GM19397 (cell line): ENCODE data around the gene GKN1.

ENCODE experiments used
- ATAC-seq: cut with Tn5 transposase; IDR thresholded peaks from one replicate; pipeline ENCODE4 v1.9.1; 2021; ENCODE audit warnings: mild to moderate bottlenecking, moderate library complexity; ENCODE audit not compliant: unreplicated experiment

GKN1 gene

GRCh38 chr2:69001879-69002278, 27.4 kb downstream of the GKN1 start:
- no peak for ATAC-seq

DNA sequence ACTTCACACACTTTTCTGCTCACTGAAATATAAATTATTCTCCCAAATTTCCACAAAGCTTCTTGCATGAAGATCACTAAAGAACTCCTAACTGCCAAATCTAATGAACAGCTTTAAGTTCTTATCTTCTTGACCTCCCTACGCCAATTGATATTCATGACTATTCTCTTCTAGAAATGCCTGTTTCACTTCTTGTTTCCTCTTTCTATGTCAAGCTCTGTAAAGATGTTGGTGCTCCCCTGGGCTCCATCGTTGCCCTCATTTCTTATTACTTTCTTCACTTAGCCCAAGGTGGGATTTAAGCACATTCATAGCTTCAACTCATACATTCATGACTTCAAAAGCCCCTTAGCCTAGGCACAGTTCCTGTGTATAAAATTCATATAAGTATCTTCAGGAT, 29.3 kb downstream of the GKN1 start:
- no peak for ATAC-seq

- no peak for ATAC-seq
Measured at GRCh38 chr2:69007169-69007568, 32.7 kb downstream of the GKN1 start.

DNA sequence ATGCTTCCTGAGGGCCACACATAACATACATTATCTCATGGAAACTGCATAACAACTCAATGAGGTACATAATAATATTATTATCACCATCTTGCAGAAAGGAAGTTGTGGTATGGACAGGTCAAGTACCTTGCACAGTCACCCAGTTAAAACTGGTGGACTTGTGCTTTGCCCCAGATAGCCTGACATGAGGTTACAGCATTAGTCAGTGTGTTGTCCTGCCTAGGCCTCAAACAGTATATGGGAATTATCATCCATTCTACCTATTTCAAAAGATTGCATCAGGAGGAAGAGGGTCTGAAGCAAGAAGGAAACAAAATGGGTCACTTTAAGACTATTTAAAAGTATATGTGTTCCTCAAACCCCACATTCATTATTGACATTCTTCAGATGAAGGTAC, 33.2 kb downstream of the GKN1 start:
- no peak for ATAC-seq

DNA sequence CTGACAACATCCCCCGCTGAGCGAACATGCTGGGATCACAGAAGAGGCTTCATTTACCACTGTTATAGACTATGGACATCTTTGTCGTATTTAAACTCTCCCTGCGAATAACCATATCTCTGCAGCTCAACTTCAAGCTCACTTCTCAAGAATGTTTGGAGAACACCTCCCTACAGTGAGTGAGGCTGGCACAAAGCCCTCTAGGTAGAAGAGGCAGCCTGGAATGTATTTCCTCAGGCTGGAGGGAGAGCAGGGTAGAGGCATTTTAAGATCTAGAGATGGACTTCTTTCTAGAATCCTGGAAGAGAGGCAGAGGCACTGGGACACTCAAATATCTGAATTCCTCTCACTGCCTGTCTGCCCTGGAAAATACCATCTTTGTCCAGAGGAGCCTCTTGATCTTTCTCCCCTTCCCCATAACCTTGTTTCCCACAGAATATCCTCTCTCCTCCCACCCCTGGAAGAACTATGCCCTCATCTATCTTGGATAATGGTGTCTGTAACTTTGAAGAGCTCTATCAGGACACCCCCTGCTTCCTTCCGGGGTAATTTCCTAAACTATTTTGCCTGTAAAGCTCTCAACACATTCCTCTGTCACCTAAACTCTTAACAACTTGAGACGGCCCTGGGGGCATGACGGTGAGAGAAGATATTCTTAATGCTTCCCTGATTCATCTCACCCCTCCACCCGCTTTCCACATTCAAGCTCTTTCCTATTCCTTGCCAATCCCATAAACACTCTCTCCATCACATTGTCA, 36.2 kb downstream of the GKN1 start:
- ATAC-seq, result no peak

- ATAC-seq, result no peak
Measured at GRCh38 chr2:69011611-69012157, 37.2 kb downstream of the GKN1 start.

DNA sequence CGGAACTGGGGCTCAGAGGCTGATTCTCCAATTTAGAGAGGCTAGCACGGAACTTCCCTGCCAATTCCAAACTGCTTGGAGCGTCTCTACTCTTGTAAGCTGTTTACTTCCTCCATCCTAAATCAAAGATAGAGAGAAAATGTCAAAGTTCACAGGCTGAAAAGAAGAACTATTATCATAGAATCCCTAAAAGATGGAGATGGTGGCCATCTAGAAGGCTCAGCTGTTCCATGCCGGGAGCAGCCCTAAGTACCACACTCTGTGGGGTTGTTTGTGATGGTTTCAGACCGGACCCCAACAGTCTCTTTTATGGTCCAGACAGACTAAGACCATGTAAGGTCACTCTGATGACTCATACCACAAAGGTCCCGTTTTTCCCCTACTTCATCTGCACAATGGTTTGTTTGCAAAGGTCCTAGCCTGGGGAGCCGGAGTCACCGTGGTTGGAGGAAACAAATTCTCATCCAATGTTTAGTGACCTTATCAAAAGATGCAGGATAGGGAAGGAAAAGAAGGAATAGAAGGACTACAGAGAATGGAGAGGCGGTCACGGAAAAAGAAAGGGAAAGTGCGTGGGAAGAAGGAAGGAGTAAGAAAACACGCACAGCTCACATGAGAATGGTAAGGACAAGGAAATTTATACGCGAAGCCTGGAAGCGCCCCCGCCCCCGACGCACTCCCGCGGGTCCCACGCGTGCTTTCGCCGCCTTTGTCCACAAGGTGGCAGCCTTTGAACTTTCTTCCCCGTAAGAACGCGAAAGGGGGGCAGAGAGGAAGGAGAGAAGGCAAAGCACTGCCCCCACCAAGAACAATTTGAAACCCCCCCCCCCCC, 38.1 kb downstream of the GKN1 start:
- ATAC-seq, result no peak

DNA sequence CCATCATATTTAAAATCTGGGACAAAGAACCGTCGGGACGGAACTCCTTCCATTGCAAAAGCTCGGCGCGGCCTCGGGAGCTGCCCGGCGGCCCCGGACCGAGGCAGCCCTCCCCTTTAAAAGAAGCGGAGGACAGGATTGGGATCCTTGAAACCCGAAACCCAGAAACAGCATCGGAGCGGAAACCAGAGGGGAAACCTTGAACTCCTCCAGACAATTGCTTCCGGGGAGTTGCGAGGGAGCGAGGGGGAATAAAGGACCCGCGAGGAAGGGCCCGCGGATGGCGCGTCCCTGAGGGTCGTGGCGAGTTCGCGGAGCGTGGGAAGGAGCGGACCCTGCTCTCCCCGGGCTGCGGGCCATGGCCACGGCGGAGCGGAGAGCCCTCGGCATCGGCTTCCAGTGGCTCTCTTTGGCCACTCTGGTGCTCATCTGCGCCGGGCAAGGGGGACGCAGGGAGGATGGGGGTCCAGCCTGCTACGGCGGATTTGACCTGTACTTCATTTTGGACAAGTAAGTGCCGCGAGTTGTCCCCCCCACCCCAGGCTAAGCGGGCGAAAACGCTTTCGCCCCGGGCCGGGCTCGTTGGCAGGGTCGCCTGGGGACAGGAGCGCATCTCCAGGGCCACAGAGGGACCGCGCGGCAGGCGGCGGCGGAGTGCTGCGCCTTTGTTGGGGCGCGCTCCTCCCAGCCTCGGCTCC, 38.9 kb downstream of the GKN1 start, which contains the start of gene ANTXR1:
ANTXR1 (plus strand) TSS at position 38 of the 698 bp plus-strand sequence; CDS start at position 359, 321 bp downstream.
- ATAC-seq, result no peak

DNA sequence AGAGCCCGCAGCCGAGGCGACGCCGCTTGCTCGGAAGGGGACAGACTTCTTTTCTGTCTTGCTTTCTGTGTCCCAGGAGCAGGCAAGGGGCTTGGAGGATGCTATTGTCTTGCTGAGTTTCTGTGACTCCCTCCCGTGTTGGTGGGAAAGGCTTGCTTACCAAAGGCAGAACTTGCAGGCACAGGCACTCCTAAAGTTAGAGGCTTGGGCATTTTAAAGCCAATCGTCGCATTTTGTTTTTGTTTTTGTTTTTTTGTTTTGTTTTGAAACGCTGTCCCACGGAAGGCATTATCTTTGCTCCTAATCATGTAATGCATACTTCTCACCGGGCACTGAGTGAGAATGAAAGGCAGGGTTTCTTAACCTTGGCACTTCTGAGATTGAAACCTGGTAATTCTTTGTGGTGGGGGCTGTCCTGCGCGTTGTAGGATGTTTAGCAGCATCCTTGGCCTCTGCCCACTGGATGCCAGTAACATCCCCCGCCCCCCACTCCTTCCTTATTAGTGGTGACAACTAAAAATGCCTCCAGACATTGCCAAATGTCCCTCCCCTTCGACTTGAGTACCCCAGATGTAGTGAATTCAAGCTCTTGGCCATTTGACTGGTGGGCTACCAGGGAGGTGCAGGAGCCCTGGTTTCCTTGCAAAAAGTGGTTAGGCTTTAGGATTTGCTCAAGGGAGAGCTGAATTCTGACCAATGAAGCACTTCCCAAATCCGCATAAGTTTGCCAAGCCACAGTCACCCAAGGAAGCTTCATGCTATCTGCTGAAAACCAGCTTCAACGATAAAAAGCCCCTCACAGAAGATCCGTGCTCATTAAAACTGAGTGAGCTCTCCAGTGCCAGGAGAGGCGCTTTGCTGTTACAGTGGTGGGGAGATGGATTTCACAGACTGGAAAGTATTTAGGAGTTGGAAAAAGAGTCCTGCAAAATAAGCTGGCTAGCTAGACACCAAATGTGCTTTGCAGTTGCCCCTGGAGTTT, 39.7 kb downstream of the GKN1 start:
- no peak for ATAC-seq

GRCh38 chr2:69017080-69017479, 42.6 kb downstream of the GKN1 start:
- no peak for ATAC-seq

- no peak for ATAC-seq
Measured at GRCh38 chr2:69017835-69018234, 43.4 kb downstream of the GKN1 start.

- ATAC-seq, result no peak
Measured at GRCh38 chr2:69018678-69019095, 44.3 kb downstream of the GKN1 start.

DNA sequence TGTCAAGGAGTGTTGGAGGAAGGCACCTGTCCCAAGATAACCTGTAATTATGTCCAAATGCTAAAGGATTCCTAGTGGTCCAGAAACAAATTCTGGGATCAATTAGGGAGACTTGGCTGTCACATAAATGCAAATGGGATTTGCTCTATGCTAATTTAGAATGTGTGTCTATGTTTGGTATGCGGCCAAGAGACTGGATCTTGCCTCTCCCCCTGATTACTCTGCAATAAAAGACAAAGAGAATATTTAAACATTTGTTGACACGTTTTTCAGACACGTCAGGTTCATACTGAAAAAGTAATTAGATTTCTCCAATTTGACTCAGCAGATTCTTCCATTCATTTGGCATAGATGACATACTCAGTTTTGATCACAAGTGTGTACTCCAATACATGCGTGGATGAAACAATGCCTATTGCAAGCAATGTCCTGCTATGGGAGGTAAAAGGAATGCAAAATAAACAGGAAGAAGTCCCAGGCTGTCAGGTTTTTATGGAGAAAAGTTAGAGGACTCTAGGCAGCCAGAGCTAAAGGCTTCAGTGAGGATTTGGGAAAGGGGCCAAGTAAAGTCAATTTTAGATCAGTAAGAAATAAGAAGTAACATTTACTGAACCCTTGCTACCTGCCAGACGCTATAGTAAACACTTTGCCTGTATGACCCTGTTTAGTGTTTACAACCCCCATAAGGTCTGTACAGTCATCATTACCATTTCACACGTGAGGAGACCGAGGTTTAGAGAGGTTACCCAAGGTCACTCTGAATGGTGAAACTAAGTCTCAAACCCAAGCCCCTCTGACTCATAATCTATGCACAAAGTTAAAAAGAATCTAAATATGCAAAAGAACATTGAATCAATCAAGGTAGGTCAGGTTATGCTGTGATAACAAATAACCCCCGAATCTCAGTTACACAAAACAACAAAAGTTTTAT, 46.3 kb downstream of the GKN1 start:
- no peak for ATAC-seq

DNA sequence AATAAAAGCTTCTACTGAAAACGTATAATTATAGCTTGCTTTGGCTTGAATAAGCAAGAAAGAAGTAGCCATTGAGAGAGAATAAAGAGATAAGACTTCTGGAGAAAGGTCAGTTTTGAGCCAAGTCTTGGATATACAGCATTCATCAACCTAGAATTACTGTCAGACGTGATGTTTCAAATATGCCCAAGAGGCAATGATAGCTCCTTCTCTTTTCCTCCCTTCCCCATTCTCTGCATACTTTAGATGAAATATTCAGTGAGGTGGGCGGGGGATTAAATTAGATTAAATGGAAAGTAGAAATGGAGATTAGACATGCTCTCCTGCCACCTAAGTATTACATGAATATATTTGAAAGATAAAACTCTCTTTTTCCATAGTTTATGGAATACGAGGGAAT, 47.3 kb downstream of the GKN1 start:
- no peak for ATAC-seq

DNA sequence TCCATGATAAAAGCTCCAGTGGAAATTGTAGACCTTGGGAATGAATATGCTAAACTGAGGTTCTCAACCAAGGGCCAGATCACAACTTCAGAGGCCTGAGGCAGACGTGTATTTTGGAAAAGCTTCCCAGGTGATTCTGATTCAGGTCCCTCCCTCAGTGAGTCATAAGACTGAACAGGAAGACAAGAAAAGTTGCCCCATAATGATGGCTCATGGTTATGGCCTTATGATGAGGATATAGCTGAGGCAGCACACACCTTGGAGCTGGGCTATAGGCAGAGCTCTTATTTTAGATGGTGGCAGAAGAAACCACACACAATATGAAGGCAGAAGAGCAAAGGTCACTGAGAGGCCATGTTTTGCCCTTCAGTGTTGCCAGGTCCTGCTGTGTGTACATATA, 48.1 kb downstream of the GKN1 start:
- ATAC-seq, result no peak

DNA sequence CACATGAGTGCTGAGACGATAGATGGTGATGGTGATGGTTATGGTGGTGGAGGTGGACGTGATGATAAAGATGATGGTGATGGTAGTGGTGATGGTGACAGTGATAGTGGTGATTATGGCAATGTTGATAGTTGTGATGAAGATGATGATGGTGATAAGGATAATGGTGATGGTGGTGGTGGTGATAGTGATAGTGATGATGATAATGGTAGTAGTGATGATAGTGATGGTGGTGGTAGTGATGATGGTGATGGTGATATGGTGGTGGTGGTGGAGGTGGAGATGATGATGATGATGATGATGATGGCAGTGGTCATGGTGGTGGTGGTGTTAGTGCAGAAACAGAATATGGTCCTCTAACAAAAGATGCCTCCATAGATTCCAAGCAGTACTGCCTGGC, 48.8 kb downstream of the GKN1 start:
- no peak for ATAC-seq

DNA sequence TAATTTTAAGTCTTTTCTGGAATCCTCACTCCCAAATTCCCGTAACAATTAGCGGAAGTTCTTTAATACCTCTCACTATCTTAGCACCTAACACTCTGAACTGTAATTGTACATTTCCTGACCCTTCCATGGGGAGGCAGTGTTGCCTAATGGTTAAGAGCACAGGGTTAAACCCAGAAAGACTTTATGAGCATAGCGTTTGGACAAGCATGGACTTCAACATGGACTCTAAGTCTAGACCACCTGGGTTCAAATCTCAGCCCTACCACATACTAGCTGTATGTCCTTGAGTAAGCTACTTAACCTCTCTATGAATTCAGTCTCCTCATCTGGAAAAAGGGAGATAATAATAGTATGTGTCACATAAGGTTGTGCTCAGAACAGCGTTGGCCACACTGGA, 51.6 kb downstream of the GKN1 start:
- ATAC-seq, result no peak

- ATAC-seq, result no peak
Measured at GRCh38 chr2:69026691-69027459, 52.4 kb downstream of the GKN1 start.
